HL-60/S4 treated with phorbol 12-myristate 13-acetate at 8.2 ng/mL for 4 days and 3 days (cell line): ENCODE measurements around the gene SIGMAR1.

Experiments used
- in situ Hi-C: fragments of 300-500 bp; cut with MboI; formaldehyde crosslinking; loops from 2 replicates; pipeline ENCODE4 v1.15.0; 2022; ENCODE audit warnings: low sequenced_read_pairs

SIGMAR1 gene

GRCh38 chr9:34637356-34638137, at the start of gene SIGMAR1:
TSS of gene SIGMAR1 (minus strand) at chr9:34637787. CDS start at chr9:34637697, 90 bp downstream.
- in situ Hi-C loops: no loop called here

GRCh38 chr9:34686732-34687131, 49.1 kb upstream of the SIGMAR1 start:
- in situ Hi-C loops: no loop called here

- in situ Hi-C loops: no loop called here
These were observed 48.6 kb upstream of the SIGMAR1 start for GRCh38 chr9:34686231-34686630.

- in situ Hi-C loops: no loop called here
These were observed 48.0 kb upstream of the SIGMAR1 start for GRCh38 chr9:34685591-34685990.

- in situ Hi-C loops: no loop called here
These were observed 47.2 kb upstream of the SIGMAR1 start for GRCh38 chr9:34684816-34685215.

- in situ Hi-C loops: no loop called here
These were observed 46.6 kb upstream of the SIGMAR1 start for GRCh38 chr9:34684145-34684544.

- in situ Hi-C loops: no loop called here
These were observed 38.3 kb upstream of the SIGMAR1 start for GRCh38 chr9:34675869-34676268.

GRCh38 chr9:34675048-34675714, 37.6 kb upstream of the SIGMAR1 start:
- in situ Hi-C loops: no loop called here

GRCh38 chr9:34674440-34674839, 36.9 kb upstream of the SIGMAR1 start:
- in situ Hi-C loops: loop anchor here (25.0 kb wide), 1 partner anchor 438 kb away; the partner anchor contains the start of genes ATOSB and STOML2

- in situ Hi-C loops: loop anchor here (25.0 kb wide), 1 partner anchor 441 kb away; the partner anchor contains the start of genes ATOSB and STOML2
These were observed 33.7 kb upstream of the SIGMAR1 start for GRCh38 chr9:34671307-34671706.

- in situ Hi-C loops: loop anchor here (25.0 kb wide), 1 partner anchor 442 kb away; the partner anchor contains the start of genes ATOSB and STOML2
These were observed 32.4 kb upstream of the SIGMAR1 start for GRCh38 chr9:34669809-34670562.

- in situ Hi-C loops: loop anchor here (25.0 kb wide), 1 partner anchor 447 kb away; the partner anchor contains the start of genes ATOSB and STOML2
These were observed 28.0 kb upstream of the SIGMAR1 start for GRCh38 chr9:34665381-34666250.

GRCh38 chr9:34665067-34665380, 27.4 kb upstream of the SIGMAR1 start:
- in situ Hi-C loops: loop anchor here (25.0 kb wide), 1 partner anchor 447 kb away; the partner anchor contains the start of genes ATOSB and STOML2

- in situ Hi-C loops: loop anchor here (25.0 kb wide), 1 partner anchor 448 kb away; the partner anchor contains the start of genes ATOSB and STOML2
These were observed 26.9 kb upstream of the SIGMAR1 start for GRCh38 chr9:34664281-34665066.

- in situ Hi-C loops: loop anchor here (25.0 kb wide), 1 partner anchor 449 kb away; the partner anchor contains the start of genes ATOSB and STOML2
These were observed 25.7 kb upstream of the SIGMAR1 start for GRCh38 chr9:34663303-34663605.

GRCh38 chr9:34662526-34663302, 25.1 kb upstream of the SIGMAR1 start, which contains the start of gene CCL27:
TSS of gene CCL27 (minus strand) at chr9:34662657. CDS start at chr9:34662633, 24 bp downstream.
- in situ Hi-C loops: loop anchor here (25.0 kb wide), 1 partner anchor 450 kb away; the partner anchor contains the start of genes ATOSB and STOML2

- in situ Hi-C loops: loop anchor here (25.0 kb wide), 1 partner anchor 453 kb away; the partner anchor contains the start of genes ATOSB and STOML2
These were observed 22.1 kb upstream of the SIGMAR1 start for GRCh38 chr9:34659592-34660253.

GRCh38 chr9:34658461-34658860, 20.9 kb upstream of the SIGMAR1 start:
- in situ Hi-C loops: loop anchor here (25.0 kb wide), 1 partner anchor 454 kb away; the partner anchor contains the start of genes ATOSB and STOML2
